ENCODE measurements around the gene COL25A1.

GRCh38 chr4:109191216-109191615 lies 111.2 kb downstream of the COL25A1 start:
- TF ChIP-seq POLR2AphosphoS5 (IDR thresholded peaks at IDR 0.05) (no peak), POLR2A (IDR thresholded peaks at IDR 0.05) (no peak), EP300 (IDR thresholded peaks at IDR 0.05) (no peak)
- TF ChIP-seq, protein P1, sequence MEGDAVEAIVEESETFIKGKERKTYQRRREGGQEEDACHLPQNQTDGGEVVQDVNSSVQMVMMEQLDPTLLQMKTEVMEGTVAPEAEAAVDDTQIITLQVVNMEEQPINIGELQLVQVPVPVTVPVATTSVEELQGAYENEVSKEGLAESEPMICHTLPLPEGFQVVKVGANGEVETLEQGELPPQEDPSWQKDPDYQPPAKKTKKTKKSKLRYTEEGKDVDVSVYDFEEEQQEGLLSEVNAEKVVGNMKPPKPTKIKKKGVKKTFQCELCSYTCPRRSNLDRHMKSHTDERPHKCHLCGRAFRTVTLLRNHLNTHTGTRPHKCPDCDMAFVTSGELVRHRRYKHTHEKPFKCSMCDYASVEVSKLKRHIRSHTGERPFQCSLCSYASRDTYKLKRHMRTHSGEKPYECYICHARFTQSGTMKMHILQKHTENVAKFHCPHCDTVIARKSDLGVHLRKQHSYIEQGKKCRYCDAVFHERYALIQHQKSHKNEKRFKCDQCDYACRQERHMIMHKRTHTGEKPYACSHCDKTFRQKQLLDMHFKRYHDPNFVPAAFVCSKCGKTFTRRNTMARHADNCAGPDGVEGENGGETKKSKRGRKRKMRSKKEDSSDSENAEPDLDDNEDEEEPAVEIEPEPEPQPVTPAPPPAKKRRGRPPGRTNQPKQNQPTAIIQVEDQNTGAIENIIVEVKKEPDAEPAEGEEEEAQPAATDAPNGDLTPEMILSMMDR (IDR thresholded peaks at IDR 0.05) = no peak

Data from upper lobe of left lung (tissue), 4 donors.